ENCODE data around the gene MAGEF1. TPM values are rescaled to one million over a fixed set of nuclear protein-coding genes. Genes with fewer than 3 reads are reported as not detected.

Gene MAGEF1
- total and polyA plus RNA-seq, 9 donors: 28.3 to 48.7 (median 39.7) TPM

DNA sequence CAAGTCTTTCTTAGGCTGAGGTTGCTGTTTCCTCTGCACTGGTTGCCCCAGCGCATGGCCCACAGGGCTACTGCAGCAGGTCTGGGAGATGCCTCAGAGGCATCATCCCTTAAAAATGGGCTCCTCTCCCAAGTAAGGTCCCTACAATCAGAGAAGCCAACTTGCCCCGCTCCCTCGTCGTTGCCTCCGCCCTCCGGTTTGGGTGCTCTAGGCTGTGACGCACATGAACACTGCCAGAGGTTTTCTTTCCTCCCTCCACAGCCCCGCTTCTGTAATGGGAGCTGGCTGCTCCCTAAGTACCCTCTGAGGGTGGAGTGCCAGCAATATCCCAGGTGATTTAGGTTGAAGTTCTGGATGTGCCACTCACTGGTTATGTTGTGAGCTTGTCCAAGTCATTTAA lies 14.0 kb downstream of the MAGEF1 start:
- TF ChIP-seq POLR2A (IDR thresholded peaks at IDR 0.05): no peak
- TF ChIP-seq CTCF (IDR thresholded peaks at IDR 0.05): no peak
- TF ChIP-seq EP300 (IDR thresholded peaks at IDR 0.05): no peak

GRCh38 chr3:184696697-184697096 lies 15.2 kb downstream of the MAGEF1 start:
- no peaks in the 10 kb centered on the region for H3K27me3 ChIP-seq
- H3K4me3 ChIP-seq: no peak overlapping the region
- 80 to 90% (median 86%) methylated on average over 8 of the region's 8 CpGs for WGBS, 3 donors
- H3K36me3 ChIP-seq: no peaks in the 10 kb centered on the region
- TF ChIP-seq CTCF (IDR thresholded peaks at IDR 0.05) (no peak), POLR2A (IDR thresholded peaks at IDR 0.05) (no peak), EP300 (IDR thresholded peaks at IDR 0.05) (no peak)
- DNase-seq: no peak
- H3K27ac ChIP-seq: no peak overlapping the region
- H3K4me1 ChIP-seq (ENCODE audit: insufficient read depth): peaks cover 12% of the 10 kb centered on the region
- intact Hi-C loops (cut with DNase I): no loop called here
- H3K9me3 ChIP-seq: no peaks in the 10 kb centered on the region

More for the DNA sequence above, 14.0 kb downstream of the MAGEF1 start:
- DNase-seq: no peak
- Histone ChIP-seq H3K4me3 (no peak overlapping the region), H3K27me3 (no peaks in the 10 kb centered on the region), H3K27ac (no peak overlapping the region), H3K36me3 (no peaks in the 10 kb centered on the region), H3K9me3 (no peaks in the 10 kb centered on the region), H3K4me1 (ENCODE audit: insufficient read depth) (peaks cover 7% of the 10 kb centered on the region)
- intact Hi-C loops (cut with DNase I): no loop called here
- 91 to 98% (median 95%) methylated on average over 8 of the region's 8 CpGs for WGBS, 3 donors

DNA sequence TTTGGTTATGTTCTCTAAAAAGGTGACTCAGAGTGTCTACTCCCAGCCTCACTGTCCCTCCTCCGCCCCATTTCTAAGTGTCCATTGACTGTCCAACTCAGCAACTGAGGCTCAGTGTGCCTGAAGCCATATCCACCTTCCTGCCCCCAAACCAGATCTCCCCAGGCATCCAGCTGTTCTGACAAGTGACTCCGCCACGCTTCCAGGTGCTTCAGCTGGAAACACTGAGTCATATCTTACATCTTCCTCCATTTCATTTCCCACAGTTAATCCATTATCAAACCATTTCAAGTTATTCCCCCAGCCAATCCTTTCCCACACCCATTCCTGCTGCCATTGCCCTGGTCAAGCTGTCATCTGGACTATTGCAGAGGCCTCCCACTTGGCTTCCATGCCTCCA lies 17.1 kb downstream of the MAGEF1 start:
- Histone ChIP-seq H3K36me3 (no peaks in the 10 kb centered on the region), H3K4me3 (no peak overlapping the region), H3K27me3 (no peaks in the 10 kb centered on the region), H3K27ac (no peak overlapping the region), H3K9me3 (no peaks in the 10 kb centered on the region), H3K4me1 (ENCODE audit: insufficient read depth) (peaks cover 17% of the 10 kb centered on the region)
- no peak for TF ChIP-seq POLR2A (IDR thresholded peaks at IDR 0.05)
- TF ChIP-seq EP300 (IDR thresholded peaks at IDR 0.05): no peak
- no peak for TF ChIP-seq CTCF (IDR thresholded peaks at IDR 0.05)
- intact Hi-C loops (cut with DNase I): no loop called here
- peak in 1 of 5 donors; percentile 6 for DNase-seq
- 63 to 66% (median 64%) methylated on average over 3 of the region's 3 CpGs for WGBS, 3 donors

GRCh38 chr3:184694133-184694665 lies 17.7 kb downstream of the MAGEF1 start:
- H3K4me1 ChIP-seq (ENCODE audit: insufficient read depth): peaks cover 17% of the 10 kb centered on the region
- TF ChIP-seq CTCF (IDR thresholded peaks at IDR 0.05) (no peak), POLR2A (IDR thresholded peaks at IDR 0.05) (no peak), EP300 (IDR thresholded peaks at IDR 0.05) (no peak)
- intact Hi-C loops (cut with DNase I): no loop called here
- no peaks in the 10 kb centered on the region for H3K36me3 ChIP-seq
- H3K27ac ChIP-seq: no peak overlapping the region
- H3K27me3 ChIP-seq: no peaks in the 10 kb centered on the region
- no peaks in the 10 kb centered on the region for H3K9me3 ChIP-seq
- 59 to 74% (median 61%) methylated on average over 4 of the region's 4 CpGs for WGBS, 3 donors
- peak in 1 of 5 donors; percentile 12 for DNase-seq
- H3K4me3 ChIP-seq: no peak overlapping the region
